ENCODE results near the gene FOXP1. TPM values are rescaled to one million over a fixed set of nuclear protein-coding genes. Genes with fewer than 3 reads are reported as not detected.
A peak's percentile ranks its signal among the peaks of the same experiment; 100 is the strongest.

Gene FOXP1
- polyA plus RNA-seq, 4 donors: 16.0 to 45.3 (median 39.0) TPM

DNA sequence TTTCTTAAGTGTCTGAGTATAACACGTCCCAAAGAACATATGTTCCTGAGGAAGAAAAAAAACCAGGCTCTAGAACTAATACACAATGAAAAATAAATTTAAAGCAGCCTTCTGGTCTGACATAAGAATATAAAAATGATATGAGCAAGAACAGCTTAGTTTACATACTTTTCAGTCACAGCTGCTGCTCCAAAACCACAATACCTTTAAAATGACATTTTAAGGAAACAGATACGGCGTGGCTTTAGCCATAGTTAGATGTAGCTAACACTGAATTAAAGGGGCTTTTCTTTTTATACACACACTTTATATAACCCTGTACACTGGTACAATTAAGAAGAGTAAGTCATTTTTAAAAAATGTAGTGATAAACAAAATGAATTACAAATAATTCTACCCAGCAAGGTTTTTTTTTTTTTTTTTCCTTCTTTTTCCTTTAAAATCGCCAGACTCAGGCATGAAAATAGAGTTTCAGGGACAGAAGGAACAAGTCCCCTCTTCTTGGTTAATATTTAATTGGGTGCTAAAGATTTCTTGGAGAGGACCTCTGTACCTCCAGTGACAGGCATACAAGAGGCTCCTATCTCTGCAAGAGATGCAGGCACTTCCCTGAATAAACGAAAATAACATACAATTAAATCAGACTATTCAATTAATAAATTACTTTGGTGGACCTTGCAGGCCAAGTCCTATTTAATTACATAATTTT, 265.6 kb downstream of the FOXP1 start:
- DNase-seq (ENCODE audit: low read depth in 4 of 4, low spot score in 3 of 4): no peak

DNA sequence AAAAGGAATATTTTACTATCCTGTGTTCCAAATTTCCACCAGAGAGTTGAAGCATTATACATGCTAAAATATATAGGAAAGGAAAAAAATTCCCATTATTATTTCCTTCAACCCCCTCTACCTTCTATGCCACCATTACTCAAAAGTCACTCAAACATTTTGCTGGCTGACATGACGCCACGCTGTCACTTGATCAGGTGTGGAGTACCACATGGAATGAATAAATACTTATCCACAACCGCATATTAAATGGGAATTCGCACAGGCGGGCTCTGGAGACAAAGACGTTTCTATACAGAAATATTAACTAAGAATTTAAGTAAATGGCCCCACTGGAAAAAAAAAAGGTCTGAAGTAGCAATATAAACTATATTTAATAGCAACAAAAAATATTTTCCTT, 266.4 kb downstream of the FOXP1 start:
- no peak for DNase-seq (ENCODE audit: low read depth in 4 of 4, low spot score in 3 of 4)

DNA sequence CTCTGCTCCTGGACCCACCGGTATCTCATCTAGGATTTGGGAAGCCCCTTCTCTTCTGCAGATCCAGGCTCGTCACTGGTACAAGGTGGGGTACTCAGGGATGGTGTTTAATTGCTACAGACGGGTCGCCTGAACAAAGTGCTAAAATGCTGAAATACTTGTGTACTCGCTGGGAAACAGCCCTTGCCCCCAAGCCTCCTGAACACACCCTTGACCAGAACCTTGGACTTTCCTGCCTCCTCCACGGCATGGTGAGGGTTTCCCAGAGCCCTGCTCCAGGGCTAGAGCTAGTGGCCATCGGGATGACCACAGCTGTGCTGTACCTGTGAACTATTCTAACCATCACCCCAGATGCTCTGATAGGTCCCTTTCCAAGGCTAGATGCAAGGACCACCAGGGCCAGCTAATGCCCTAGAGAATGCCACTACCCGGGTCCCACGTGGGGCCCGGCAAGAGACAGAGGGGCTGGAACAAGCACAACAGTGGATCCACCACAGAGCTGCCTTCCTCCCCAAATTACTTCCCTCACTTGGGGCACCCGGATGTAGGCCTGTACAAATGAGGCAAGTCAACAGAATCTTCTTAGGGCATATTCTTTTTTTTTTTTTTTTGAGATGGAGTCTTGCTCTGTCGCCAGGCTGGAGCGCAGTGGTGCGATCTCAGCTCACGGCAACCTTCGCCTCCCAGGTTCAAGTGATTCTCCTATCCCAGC, 267.3 kb downstream of the FOXP1 start:
- DNase-seq (ENCODE audit: low read depth in 4 of 4, low spot score in 3 of 4): no peak

GRCh38 chr3:71315431-71315830, 268.1 kb downstream of the FOXP1 start:
- DNase-seq (ENCODE audit: low read depth in 4 of 4, low spot score in 3 of 4): no peak

DNA sequence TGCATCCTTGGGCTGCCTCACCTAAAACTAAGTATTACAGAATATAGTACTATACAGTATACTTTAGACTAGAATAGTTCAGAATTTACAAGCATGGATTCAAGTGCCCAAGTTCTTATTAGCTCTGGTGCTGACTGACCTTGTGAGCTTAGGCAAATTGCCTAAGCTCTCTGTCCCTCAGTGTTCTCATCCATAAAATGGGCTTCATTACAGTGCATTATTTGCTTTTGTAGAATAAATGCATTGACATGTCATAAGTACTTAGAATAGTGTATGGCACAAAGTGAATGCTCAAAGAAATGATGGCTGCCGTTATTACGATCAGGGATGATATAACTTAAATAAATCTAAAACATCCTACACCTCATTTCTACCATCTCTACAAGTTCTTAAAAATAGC, 269.7 kb downstream of the FOXP1 start:
- DNase-seq (ENCODE audit: low read depth in 4 of 4, low spot score in 3 of 4): no peak

- no peak for DNase-seq (ENCODE audit: low read depth in 4 of 4, low spot score in 3 of 4)
These were observed 271.1 kb downstream of the FOXP1 start for GRCh38 chr3:71312461-71312860.

- DNase-seq (ENCODE audit: low read depth in 4 of 4, low spot score in 3 of 4): no peak
These were observed 271.9 kb downstream of the FOXP1 start for GRCh38 chr3:71311661-71312046.

DNA sequence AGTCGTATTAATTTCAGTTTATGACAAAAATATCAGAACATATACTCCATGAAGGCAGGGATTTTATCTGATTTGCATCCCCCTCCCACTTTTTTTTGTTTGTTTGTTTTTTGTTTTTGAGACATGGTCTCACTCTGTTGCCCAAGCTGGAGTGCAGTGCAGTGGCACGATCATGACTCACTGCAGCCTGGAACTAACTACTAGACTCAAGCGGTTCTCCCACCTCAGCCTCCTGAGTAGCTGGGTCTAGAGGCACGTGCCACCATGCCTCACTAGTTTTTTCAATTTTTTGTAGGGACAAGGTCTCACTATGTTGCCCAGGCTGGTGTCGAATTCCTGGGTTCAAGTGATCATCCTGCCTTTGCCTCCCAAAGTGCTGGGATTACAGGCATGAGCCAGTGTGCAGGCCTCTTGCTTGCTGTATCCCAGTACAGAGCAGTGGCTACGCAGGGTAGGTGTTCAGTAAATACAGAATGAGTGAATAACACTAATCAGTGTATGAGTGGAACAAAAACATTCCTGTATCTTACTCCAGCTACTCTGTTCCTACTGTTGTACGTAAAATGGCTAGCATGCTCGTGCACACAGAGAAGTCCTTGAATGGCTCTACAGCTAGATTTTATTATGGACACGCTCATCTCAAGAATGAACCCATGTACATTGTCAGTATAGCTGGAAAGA, 272.4 kb downstream of the FOXP1 start:
- DNase-seq (ENCODE audit: low read depth in 4 of 4, low spot score in 3 of 4): no peak

DNA sequence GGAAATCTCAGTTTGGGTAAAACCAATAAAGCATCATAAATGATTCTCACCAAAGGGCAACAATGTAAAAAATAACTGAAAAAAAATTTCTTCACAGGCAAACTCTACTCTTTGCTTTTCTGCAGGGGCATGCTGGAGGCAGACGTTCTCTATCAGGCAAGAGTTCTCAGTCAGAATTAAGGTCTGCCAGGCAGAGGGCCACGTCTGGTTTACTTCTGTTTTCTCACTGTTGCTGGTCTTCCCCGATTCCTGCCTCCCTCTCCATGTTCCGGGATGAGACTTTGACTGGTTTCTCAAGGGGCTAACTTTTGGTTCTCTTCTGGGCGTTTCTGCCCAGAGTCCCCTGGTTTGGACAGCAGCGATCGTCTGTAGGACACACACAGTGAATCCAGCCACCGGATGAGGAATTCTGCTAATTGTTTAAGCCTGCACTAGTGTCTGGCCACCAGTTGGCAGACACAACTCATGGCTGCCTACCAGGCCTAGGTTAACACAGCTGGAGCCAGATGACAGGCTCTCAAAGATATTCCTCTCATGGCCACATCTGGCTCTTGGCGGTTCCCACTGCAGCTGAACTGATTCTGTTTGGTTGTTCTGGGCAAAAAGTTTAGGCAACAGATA, 273.1 kb downstream of the FOXP1 start:
- DNase-seq (ENCODE audit: low read depth in 4 of 4, low spot score in 3 of 4): no peak

DNA sequence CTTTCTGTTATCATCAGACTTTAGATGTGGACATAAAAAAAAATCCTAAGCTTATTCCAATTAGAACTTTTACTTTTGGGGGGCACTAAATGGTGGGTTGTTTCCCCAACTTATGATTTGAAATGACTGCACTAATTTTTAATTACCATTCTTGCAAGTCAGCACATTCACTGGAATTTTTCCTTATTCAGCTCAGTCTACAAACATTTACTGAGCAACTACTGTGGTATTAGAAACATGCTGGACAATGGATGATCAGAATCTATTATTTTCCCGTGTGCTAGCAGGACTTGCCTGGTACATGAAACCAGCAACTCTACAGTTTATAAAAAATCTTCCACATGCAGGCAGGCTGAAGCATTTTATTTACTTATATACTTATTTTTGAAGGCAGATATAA, 273.6 kb downstream of the FOXP1 start:
- no peak for DNase-seq (ENCODE audit: low read depth in 4 of 4, low spot score in 3 of 4)

- no peak for DNase-seq (ENCODE audit: low read depth in 4 of 4, low spot score in 3 of 4)
These were observed 274.2 kb downstream of the FOXP1 start for GRCh38 chr3:71309342-71309741.

GRCh38 chr3:71308836-71309235, 274.7 kb downstream of the FOXP1 start:
- DNase-seq (ENCODE audit: low read depth in 4 of 4, low spot score in 3 of 4): no peak

DNA sequence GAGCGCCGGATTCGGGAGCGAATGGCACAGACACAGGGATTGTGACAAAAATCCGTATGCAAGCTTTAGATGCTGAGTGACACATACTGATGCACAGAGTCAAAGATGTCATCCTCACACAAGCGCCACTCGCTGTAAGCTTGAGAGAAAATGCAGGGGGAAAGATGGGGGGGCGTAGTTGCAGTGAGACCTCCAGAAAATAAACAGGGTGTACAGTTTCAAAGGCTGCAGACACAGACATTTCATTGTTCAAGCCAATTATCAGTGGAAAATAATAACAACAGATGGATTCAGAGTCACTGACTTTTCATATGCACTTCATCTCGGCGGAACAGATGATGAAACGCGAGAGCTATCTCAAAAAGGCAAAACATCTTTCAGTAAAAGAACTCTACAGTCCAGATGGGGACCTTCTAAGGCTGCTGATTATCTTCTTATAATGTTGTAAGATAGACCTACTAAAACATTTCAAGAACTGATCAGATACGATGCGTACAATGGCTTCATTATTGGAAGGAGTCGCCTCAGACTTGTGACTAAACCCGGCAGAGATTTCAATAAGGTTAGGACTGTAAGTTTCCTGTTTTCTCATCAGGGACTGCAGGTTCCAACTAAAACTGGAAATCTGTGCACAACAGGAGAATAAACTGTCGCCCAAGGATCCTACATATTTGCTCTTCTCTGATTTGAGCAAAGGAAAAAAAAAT, 275.4 kb downstream of the FOXP1 start:
- no peak for DNase-seq (ENCODE audit: low read depth in 4 of 4, low spot score in 3 of 4)

- DNase-seq (ENCODE audit: low read depth in 4 of 4, low spot score in 3 of 4): peak in 1 of 4 donors; percentile 29
These were observed 278.0 kb downstream of the FOXP1 start for GRCh38 chr3:71305231-71306206.

DNA sequence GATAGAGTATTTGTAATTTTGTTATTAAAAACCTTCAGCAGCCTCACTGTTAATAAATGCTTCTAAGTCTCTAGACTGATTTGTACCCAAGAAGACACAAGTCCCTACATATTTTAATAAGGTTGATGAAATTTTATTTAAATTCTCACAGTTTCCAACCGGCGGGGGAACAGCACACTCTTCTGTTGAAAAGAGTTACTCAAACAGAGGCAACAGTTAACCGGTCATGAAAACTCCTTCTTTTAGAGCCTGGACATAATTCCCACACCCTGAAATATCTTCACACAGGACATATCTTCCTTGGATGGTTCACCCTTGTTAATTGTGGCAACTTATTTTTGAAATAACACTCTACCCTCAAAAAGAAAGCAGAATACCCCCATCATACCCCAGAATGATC, 278.8 kb downstream of the FOXP1 start:
- no peak for DNase-seq (ENCODE audit: low read depth in 4 of 4, low spot score in 3 of 4)

DNA sequence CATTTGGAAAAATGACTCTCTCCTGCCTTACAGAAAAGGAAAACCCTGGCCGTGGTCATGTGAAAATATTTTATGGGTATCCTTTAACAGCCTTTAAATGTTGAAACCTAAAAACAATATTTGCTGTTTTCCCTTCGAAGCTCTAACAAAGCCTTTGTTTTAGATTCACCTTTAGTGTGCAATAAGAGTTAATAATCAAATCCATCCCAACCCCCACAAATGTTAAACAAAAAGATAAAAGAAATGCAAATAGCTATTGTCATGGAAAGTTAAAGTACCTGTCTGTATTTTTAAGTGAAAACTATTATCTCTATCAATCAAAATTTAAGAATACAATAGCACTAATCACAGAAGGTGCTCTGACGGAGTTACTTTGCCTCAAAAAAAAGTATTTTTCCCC, 279.3 kb downstream of the FOXP1 start:
- no peak for DNase-seq (ENCODE audit: low read depth in 4 of 4, low spot score in 3 of 4)

GRCh38 chr3:71303627-71304200, 279.8 kb downstream of the FOXP1 start:
- DNase-seq (ENCODE audit: low read depth in 4 of 4, low spot score in 3 of 4): no peak

GRCh38 chr3:71302604-71303003, 280.9 kb downstream of the FOXP1 start:
- no peak for DNase-seq (ENCODE audit: low read depth in 4 of 4, low spot score in 3 of 4)

DNA sequence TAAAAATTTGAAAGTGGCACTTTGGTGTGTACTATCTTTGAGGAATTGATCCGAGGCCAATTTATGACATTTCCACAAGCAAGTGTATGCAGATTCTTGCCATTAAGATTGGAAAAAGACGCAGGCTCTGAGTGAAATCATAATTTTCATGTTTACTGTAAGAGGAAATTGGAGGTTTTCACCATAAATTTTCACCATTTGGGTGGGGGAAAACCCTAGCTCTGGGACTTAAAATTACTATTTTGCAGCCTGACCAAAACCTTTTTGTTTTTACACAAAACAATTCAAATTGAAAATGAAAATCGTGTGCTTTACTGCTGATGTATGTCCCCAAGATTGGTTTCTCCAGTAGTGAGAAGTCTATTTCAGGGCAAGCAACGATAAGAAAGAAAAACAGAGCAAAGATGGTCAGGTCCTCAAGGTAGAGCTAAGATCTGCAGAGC, 282.6 kb downstream of the FOXP1 start:
- DNase-seq (ENCODE audit: low read depth in 4 of 4, low spot score in 3 of 4): no peak

Data from left renal pelvis (tissue), 4 donors.